Neuronal stem cell (in vitro differentiated cells): Measurements from ENCODE around the gene XPNPEP2.

ENCODE experiments used
- DNase-seq: peaks from one replicate; pipeline ENCODE4 v3.0.0-alpha.2; 2013; ENCODE audit warnings: low spot score
- H2AFZ ChIP-seq: one replicate; pipeline ENCODE4 v1.6.1; 2013; ENCODE audit warnings: mild to moderate bottlenecking, low read length, inconsistent platforms
- H2AK5ac ChIP-seq: 2 replicates; pipeline ENCODE4 v1.6.1; 2013; ENCODE audit warnings: low read depth, mild to moderate bottlenecking, inconsistent platforms, low read length, moderate library complexity, mixed read lengths
- H2BK120ac ChIP-seq: 2 replicates; pipeline ENCODE4 v1.6.1; 2013; ENCODE audit warnings: low read depth, mild to moderate bottlenecking, inconsistent platforms, low read length, moderate library complexity, mixed read lengths
- H2BK12ac ChIP-seq: one replicate; pipeline ENCODE4 v1.6.1; 2013; ENCODE audit warnings: low read length, inconsistent platforms
- H2BK15ac ChIP-seq: 2 replicates; pipeline ENCODE4 v1.6.1; 2013; ENCODE audit warnings: mild to moderate bottlenecking, low read length, inconsistent platforms, mixed read lengths
- H2BK5ac ChIP-seq: one replicate; pipeline ENCODE4 v1.6.1; 2013; ENCODE audit warnings: inconsistent platforms, mild to moderate bottlenecking, low read length, moderate library complexity
- H3K14ac ChIP-seq: one replicate; pipeline ENCODE4 v1.6.1; 2013; ENCODE audit warnings: low read length, inconsistent platforms
- H3K18ac ChIP-seq: 2 replicates; pipeline ENCODE4 v1.6.1; 2013; ENCODE audit warnings: low read length, inconsistent platforms
- H3K23ac ChIP-seq: 2 replicates; pipeline ENCODE4 v1.6.1; 2013; ENCODE audit warnings: low read depth, mild to moderate bottlenecking, mixed read lengths, low read length, inconsistent platforms; ENCODE audit not compliant: poor library complexity
- H3K27ac ChIP-seq: replicated peaks from 3 replicates; pipeline ENCODE4 v1.5.1; 2013; ENCODE audit warnings: low read length, inconsistent platforms
- H3K27me3 ChIP-seq, 3 experiments: 2 replicates each; pipeline ENCODE4 v1.6.1; 2013; ENCODE audit warnings: low read length in 3 of 3, mild to moderate bottlenecking in 2 of 3, inconsistent platforms in 1 of 3, low read depth in 1 of 3, mixed read lengths in 1 of 3, moderate library complexity in 1 of 3; ENCODE audit not compliant: control insufficient read depth in 3 of 3, insufficient read depth in 3 of 3
- H3K36me3 ChIP-seq, 2 donors: replicated peaks in 1 of 2; 2 replicates each; pipeline ENCODE4 v1.6.1; 2013; ENCODE audit warnings: low read length in 2 of 2; ENCODE audit not compliant: control insufficient read depth in 2 of 2, insufficient read depth in 2 of 2
- H3K4ac ChIP-seq: 2 replicates; pipeline ENCODE4 v1.6.1; 2013; ENCODE audit warnings: inconsistent platforms, mild to moderate bottlenecking, low read length, moderate library complexity
- H3K4me1 ChIP-seq, 2 donors: 1 replicate in 1 of 2; 2 replicates in 1 of 2; pipeline ENCODE4 v1.6.1; 2013; ENCODE audit warnings: low read length in 2 of 2, low read depth in 1 of 2; ENCODE audit not compliant: control insufficient read depth in 2 of 2, insufficient read depth in 1 of 2
- H3K4me2 ChIP-seq: one replicate; pipeline ENCODE4 v1.6.1; 2013; ENCODE audit warnings: mild to moderate bottlenecking, low read length, inconsistent platforms; ENCODE audit not compliant: insufficient read depth, poor library complexity, severe bottlenecking
- H3K4me3 ChIP-seq, 2 donors: 2 replicates each; pipeline ENCODE4 v1.5.1; 2013; ENCODE audit warnings: low read length in 2 of 2, mild to moderate bottlenecking in 2 of 2, inconsistent platforms in 1 of 2, moderate library complexity in 1 of 2
- H3K79me1 ChIP-seq: one replicate; pipeline ENCODE4 v1.6.1; 2013; ENCODE audit warnings: low read depth, mild to moderate bottlenecking, inconsistent platforms, low read length, moderate library complexity
- H3K9ac ChIP-seq: one replicate; pipeline ENCODE4 v1.6.1; 2013; ENCODE audit warnings: mild to moderate bottlenecking, low read depth, low read length, inconsistent platforms; ENCODE audit not compliant: poor library complexity
- H3K9me3 ChIP-seq, 2 donors: replicated peaks in 1 of 2; 2 replicates each; pipeline versions ENCODE3 to v1.6.1; 2013; ENCODE audit warnings: low read length in 2 of 2, mild to moderate bottlenecking in 2 of 2, inconsistent platforms in 1 of 2, low read depth in 1 of 2, mixed read lengths in 1 of 2, moderate library complexity in 1 of 2; ENCODE audit not compliant: control insufficient read depth in 2 of 2, insufficient read depth in 1 of 2
- H4K8ac ChIP-seq: one replicate; pipeline ENCODE4 v1.6.1; 2013; ENCODE audit warnings: low read depth, mild to moderate bottlenecking, inconsistent platforms, low read length, moderate library complexity
- H4K91ac ChIP-seq: one replicate; pipeline ENCODE4 v1.6.1; 2013; ENCODE audit warnings: low read length, low read depth, mild to moderate bottlenecking, inconsistent platforms; ENCODE audit not compliant: poor library complexity
- WGBS, 2 donors: extraction: QIAGEN DNeasy Blood & Tissue Kit; methylation state at CpG; one replicate each; pipeline ENCODE4 v1.1.7; 2013; ENCODE audit warnings: missing lambda C conversion rate in 2 of 2, mixed read lengths in 1 of 2; ENCODE audit not compliant: insufficient read length in 2 of 2, insufficient replicate concordance in 1 of 2; ENCODE audit errors: extremely low coverage in 2 of 2; 5-methylcytosine and 5-hydroxymethylcytosine counted together

The XPNPEP2 gene

DNA sequence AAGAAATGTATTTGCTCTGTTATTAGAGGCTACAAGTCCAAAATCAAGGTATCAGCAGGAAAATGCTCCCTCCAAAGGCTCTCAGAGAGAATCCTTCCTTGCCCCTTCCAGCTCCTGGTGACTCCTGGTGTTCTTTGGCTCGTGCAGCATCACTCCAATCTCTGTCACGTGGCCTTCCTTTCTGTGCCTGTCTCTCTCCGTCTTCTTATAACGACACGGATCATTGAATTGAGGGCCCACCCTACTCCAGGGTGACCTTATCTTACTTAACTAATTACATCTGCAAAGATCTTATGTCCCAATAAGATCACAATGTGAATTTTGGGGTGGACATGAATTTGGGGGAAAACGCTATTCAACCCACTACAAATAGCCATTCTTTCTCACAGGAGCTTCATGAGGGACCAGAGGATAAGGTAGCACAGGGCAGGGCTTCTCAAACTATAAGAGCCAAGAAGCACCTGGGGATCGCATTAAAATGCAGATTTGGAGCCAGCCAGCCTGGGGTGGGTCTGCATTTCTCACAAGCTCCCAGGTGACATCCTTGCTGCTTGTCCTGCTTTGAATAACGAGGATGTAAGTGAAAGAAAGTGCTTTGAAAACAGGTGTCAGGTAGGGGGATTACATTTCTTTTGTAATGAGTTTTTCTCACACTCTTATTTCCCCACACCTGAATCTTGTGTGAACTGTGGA lies 42.2 kb upstream of the XPNPEP2 start:
- Histone ChIP-seq H4K8ac (no peak overlapping the region), H3K23ac (no peak overlapping the region), H2BK15ac (no peak overlapping the region), H3K9ac (no peak overlapping the region), H3K4me1 (no peaks in the 10 kb centered on the region), H3K4me2 (no peak overlapping the region), H3K27me3 (peaks cover 0 to 14% (median 0%) of the 10 kb centered on the region in 3 experiments), H3K9me3 (no peaks in the 10 kb centered on the region), H3K36me3 (no peaks in the 10 kb centered on the region), H2BK12ac (no peak overlapping the region), H3K27ac (no peak overlapping the region), H3K79me1 (no peaks in the 10 kb centered on the region), H2BK120ac (no peak overlapping the region), H2AFZ (no peak overlapping the region), H3K4ac (no peak overlapping the region), H3K4me3 (no peak overlapping the region), H3K18ac (no peak overlapping the region), H3K14ac (no peak overlapping the region), H2BK5ac (no peak overlapping the region), H4K91ac (no peak overlapping the region), H2AK5ac (no peak overlapping the region)
- WGBS, 2 donors, result no CpG with 5 or more reads among the region's 8 CpGs
- no peak for DNase-seq

DNA sequence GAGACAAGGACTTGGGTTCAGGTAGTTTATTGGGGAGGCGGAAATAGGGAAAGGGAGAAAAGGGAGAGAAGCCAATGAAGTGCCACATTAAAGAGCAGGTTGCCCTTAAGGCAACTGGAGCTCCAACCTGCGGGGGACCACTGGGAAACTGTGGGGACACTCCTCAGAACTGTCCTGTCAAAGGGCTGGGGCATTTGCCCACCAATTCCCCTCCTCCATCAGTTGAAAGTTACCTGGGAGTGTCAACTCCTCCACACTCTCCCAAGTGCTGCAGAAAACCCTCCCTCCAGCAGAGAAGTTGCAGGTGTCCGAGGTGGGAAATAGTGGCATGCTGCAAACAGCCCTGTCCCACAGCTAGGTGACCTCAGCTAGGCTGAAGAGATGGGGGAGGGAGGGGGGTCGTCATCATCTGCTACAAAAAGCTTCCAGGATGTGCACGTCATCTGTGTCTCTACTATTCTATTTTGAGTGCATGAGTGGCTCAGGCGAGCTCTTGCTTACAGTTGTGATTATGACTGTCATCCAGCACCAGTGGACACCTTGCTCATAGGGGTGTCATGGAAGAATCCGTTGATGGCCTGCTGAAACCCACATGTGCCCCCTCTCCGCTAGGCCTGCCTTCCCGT lies 41.5 kb upstream of the XPNPEP2 start:
- no peak overlapping the region for H3K18ac ChIP-seq
- no peaks in the 10 kb centered on the region for H3K4me1 ChIP-seq
- H4K91ac ChIP-seq, result no peak overlapping the region
- no peak overlapping the region for H3K4me2 ChIP-seq
- H3K79me1 ChIP-seq, result no peaks in the 10 kb centered on the region
- no peak overlapping the region for H3K27ac ChIP-seq
- peaks cover 0 to 16% (median 0%) of the 10 kb centered on the region in 3 experiments for H3K27me3 ChIP-seq
- no peak overlapping the region for H2BK12ac ChIP-seq
- no peak overlapping the region for H2AFZ ChIP-seq
- no peak overlapping the region for H2BK120ac ChIP-seq
- H3K14ac ChIP-seq, result no peak overlapping the region
- WGBS, 2 donors, result no CpG with 5 or more reads among the region's 9 CpGs
- no peaks in the 10 kb centered on the region for H3K36me3 ChIP-seq
- no peak overlapping the region for H4K8ac ChIP-seq
- H3K23ac ChIP-seq, result peak overlapping the region; percentile 65
- DNase-seq, result no peak
- no peak overlapping the region for H2BK15ac ChIP-seq
- H2BK5ac ChIP-seq, result no peak overlapping the region
- no peak overlapping the region for H3K9ac ChIP-seq
- H3K4ac ChIP-seq, result no peak overlapping the region
- no peak overlapping the region for H3K4me3 ChIP-seq
- no peak overlapping the region for H2AK5ac ChIP-seq
- H3K9me3 ChIP-seq, result no peaks in the 10 kb centered on the region

DNA sequence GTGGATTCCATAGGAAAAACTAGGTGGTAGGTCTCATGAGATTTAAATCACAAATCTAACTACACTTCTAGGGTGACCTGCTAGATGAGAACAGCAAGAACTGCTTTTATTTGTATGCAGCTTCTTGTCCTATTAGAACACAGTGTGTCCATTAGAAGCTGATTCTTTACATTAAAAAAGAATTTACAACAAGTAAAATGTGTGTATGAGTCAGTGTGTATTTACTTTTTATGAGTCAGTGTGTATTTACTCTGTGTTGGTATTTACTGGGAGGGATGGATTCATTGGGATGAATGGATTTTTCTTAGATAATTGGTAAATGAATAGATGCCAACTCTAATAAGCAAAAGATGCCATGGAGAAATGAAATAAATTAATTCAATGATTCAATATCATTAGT lies 40.6 kb upstream of the XPNPEP2 start:
- no peaks in the 10 kb centered on the region for H3K79me1 ChIP-seq
- no peaks in the 10 kb centered on the region for H3K9me3 ChIP-seq
- no peak overlapping the region for H2BK15ac ChIP-seq
- DNase-seq, result no peak
- H3K23ac ChIP-seq, result no peak overlapping the region
- H3K27ac ChIP-seq, result no peak overlapping the region
- H2AK5ac ChIP-seq, result no peak overlapping the region
- H3K4me1 ChIP-seq, result no peaks in the 10 kb centered on the region
- H3K27me3 ChIP-seq, result peaks cover 0 to 16% (median 0%) of the 10 kb centered on the region in 3 experiments
- H4K91ac ChIP-seq, result no peak overlapping the region
- no peaks in the 10 kb centered on the region for H3K36me3 ChIP-seq
- H3K18ac ChIP-seq, result no peak overlapping the region
- H3K4ac ChIP-seq, result no peak overlapping the region
- no peak overlapping the region for H2AFZ ChIP-seq
- no peak overlapping the region for H2BK12ac ChIP-seq
- no peak overlapping the region for H3K4me3 ChIP-seq
- H2BK120ac ChIP-seq, result no peak overlapping the region
- no peak overlapping the region for H3K14ac ChIP-seq
- H4K8ac ChIP-seq, result no peak overlapping the region
- H3K9ac ChIP-seq, result no peak overlapping the region
- H3K4me2 ChIP-seq, result no peak overlapping the region
- H2BK5ac ChIP-seq, result no peak overlapping the region

DNA sequence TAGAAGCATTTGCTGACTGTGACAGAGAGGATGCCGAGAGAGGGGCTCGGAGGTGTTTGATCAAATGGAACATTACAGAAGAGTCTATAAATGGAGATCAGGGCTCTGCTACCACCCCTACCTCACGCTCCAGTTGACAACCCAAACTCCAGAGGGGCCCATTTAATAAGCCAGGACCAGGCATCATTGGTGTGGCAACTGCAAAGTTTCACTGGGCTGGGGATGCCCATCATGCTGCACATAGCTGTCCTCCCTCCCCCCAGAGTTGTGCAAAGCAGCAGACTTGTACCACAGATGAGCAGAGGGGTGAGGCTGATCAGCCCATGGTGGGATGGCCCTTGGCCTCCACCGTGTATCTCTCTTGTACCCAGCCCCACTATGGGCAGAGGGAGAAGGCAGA lies 38.2 kb upstream of the XPNPEP2 start:
- Histone ChIP-seq H3K4ac (no peak overlapping the region), H3K79me1 (no peaks in the 10 kb centered on the region), H3K14ac (no peak overlapping the region), H3K23ac (no peak overlapping the region), H3K27me3 (peaks cover 0 to 21% (median 0%) of the 10 kb centered on the region in 3 experiments), H2AFZ (no peak overlapping the region), H3K9me3 (no peaks in the 10 kb centered on the region), H3K4me2 (no peak overlapping the region), H3K27ac (no peak overlapping the region), H2BK120ac (no peak overlapping the region), H3K36me3 (no peaks in the 10 kb centered on the region), H3K18ac (no peak overlapping the region), H3K4me3 (no peak overlapping the region), H3K4me1 (no peaks in the 10 kb centered on the region), H3K9ac (no peak overlapping the region), H4K91ac (no peak overlapping the region), H2BK5ac (no peak overlapping the region), H2AK5ac (no peak overlapping the region), H2BK15ac (no peak overlapping the region), H4K8ac (no peak overlapping the region), H2BK12ac (no peak overlapping the region)
- no CpG with 5 or more reads among the region's 4 CpGs for WGBS, 2 donors
- DNase-seq, result no peak
